ENCODE data around the gene TSPAN18.

The TSPAN18 gene

DNA sequence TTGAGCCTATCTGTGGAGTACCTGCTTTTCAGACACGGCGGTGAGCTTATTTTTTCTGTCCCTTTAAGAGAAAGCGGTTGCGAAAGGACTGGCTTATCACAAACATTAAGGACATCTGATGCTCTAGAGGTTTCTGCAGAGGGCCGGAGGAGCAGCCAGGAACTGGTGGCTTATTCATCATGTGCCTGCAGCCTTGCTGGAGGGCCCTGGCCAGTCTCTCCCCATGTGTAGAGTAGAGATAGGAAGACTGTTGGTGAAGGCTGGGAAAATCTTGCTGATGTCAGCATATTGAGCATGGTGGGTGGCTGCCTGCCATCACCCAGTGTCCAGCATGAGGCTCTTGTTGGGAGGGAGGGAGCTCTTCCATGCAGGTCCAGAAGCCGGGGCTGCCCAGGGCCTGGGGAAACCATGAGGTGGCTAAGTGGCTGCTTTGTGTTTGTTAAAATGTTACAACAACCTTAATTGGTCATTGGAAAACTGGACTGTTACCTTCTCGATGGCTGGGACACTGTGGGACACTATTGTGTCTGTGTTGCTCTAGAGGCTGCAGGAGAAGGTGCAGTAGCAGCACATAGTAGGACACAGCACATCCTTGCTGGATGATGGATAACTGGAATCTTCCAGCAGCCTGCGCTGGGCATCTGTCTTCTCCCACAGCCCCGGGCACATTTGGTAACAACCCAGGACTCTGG, 54.3 kb downstream of the TSPAN18 start:
- no peak for DNase-seq

DNA sequence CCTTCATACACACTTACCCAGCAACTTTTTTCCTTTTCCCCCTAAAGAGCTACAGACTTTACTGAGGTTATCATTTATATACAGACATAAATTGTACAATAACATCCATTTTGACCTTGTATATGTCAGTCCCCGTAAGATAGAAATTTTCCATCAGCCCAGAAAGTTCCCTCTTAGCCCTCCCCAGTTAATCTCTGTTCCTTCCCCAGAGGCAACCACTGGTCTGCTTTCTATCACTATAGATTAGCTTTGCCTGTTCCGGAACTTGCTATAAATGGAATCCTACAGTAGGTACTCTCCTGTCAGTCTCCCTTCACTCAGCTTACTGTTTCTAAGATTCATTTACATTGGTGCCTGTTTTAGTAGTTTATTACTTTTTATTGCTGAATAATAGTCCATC, 54.9 kb downstream of the TSPAN18 start:
- DNase-seq: no peak

DNA sequence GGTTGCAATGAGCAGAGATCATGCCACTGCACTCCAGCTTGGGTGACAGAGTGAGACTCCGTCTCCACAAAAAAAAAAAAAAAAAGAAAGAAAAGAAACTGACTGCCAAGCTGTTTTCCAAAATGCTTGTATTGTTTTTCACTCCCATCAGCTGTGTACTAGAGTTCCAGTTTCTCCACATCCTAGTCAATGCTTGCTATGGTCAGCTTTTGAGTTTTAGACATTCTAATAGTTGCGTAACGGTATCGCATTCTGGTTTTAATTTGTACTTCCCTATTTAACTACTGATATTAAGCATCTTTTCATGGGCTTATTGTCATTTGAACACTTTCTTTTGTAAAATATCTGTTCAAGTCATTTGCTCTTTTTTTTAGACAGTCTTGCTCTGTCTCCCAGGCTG, 55.7 kb downstream of the TSPAN18 start:
- DNase-seq: no peak

DNA sequence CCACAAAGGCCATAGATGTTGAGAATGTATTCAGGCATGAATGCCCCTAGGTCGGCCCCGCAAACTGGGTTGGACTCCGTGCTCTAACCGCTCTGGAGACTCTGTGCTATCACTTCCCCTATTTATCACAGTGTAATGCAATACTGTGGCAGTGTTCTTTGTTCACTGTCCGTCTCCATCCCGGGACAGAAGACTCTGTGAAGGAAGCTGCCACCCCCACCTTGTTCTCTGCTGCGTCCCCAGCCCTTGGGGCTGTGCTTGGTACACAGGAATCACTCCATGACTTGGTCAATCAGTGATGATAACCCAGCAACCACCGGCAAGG, 57.6 kb downstream of the TSPAN18 start:
- no peak for DNase-seq

DNA sequence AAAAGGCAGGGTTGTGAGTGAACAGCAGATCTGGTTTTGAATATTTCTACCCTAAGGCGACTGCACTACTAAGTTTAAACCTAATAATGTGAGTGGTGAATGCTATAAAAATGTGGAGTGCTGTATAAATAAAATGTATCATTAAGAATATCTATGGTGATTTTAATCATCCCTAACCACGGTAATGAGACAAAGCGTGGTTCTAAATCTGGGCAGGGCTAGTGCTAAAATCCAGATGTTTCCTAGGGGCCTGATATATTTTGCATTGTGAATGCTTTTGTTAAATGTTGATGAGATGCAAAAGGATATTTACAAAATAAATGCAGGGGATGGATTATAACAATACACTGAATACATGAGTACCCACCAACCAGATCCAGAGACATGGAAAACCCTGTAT, 58.1 kb downstream of the TSPAN18 start:
- DNase-seq: no peak

DNA sequence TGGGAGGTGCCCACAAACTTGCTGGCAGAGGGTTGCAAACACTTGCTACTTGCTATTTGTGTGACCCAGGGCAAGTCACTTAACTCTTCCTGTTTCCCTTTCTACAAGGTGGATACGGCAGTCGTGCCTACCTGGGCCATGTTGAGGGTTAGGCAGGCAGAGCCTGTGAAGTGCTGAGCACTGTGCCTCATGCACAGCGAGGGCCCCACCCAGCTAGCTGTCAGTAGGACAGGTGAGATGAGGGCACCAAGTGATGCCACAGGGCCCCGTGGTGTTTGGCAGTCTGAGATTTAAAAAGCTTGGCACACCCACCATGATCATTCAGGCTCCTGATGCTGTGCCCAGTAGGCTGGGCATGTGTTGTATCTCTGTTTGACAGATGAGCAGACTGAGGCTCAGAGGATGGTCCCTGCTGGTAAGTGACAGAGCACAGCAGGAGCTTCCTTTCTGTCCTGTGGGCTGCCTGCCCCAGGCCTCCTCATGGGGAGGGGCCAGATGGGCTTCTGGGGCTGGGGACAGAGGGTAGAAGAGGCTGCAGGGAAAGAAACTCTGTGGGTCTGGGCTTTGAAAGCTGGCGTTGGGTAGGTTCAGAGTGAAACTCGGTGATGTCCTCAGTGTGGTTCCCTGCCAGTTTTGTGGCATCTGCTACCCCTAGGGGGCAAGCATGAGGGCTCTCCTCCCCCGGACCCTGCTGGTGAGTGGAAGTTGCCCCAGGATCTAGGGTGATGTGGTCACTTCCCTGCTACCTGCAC, 59.3 kb downstream of the TSPAN18 start:
- DNase-seq: no peak

DNA sequence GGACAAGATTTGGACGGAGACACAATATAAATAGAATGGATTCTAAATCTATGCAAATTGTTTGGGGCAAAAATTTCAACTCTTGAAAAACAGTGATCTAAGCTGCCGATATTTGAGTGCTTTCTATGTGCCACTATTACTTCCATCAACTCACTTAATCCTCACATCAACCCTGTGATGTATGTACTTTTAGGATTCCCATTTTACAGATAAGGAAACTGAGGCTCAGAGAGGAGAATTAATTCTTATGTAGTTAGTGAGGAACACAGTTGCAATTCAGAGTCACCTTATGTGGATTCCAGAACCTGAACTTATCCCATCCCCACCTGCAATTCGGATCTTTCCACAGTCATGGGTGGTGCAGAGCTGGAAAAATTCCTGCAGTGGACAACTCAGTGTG, 60.3 kb downstream of the TSPAN18 start:
- DNase-seq: no peak

DNA sequence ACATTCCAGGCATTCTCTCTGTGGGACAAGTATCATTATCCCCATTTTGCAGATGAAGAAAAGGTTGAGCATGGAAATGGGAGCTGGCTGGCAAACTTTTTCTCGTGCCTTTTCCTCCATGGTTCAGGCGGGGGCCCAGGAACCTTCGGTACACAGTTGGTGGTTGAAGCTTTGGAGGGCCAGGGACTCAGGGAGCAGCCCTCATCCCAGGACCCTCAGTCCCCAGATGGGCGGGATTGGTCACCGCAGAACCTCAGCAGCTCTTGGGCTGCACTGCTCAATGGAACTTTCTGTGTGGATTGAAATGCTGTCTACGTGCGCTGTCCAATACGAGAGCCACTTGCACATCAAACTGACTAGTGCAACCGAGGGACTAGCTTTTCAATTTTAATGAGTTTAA, 61.2 kb downstream of the TSPAN18 start:
- DNase-seq: no peak

DNA sequence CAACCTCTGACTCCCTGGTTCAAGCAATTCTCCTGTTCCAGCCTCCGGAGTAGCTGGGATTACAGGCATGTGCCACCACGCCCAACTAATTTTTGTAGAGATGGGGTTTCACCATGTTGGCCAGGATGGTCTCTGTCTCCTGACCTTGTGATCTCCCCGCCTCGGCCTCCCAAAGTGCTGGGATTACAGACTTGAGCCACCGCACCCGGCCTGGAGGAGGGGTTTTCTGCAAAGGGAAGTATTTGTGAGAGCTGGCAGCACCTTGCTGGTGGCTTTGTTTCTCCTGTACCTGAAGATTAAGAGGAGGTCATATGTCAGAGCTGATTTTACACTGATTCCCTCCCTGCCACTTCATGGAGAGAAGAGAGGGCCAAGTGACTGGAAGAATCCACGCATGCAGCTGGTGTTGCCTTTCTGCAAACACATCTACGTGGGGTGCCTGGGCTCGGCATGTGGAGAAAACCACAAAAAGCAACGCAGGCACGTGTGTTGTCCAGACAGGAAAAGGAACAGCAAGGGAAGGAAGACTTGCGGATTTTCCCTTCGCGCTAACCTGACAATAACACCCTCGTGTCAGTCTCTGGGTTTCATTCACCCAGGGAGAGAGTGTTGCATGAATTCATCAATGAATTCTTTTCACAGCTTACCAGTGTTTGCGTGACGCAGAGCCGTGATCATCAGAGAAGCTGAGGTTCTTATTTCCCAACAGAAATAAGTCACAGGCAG, 61.9 kb downstream of the TSPAN18 start:
- DNase-seq: no peak

DNA sequence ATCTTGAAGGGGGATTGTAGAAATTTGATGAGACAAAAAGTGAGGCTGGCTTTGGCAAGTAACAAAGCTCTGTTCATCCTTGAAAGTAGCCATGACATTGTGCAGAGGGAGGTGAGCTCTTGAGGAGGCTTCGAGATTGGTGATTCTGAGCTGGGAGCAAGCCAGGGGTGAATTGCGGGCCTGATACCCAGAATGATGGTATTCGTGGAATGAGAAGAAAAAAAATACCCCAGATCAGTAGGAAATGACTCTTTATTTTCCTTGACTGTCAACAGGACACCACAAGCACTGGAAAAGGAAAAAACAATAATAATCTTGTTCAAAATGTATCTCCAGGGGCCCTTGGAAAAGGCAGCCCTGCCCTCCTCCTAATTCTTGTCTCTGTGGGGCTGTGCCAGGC, 62.7 kb downstream of the TSPAN18 start:
- DNase-seq: no peak

DNA sequence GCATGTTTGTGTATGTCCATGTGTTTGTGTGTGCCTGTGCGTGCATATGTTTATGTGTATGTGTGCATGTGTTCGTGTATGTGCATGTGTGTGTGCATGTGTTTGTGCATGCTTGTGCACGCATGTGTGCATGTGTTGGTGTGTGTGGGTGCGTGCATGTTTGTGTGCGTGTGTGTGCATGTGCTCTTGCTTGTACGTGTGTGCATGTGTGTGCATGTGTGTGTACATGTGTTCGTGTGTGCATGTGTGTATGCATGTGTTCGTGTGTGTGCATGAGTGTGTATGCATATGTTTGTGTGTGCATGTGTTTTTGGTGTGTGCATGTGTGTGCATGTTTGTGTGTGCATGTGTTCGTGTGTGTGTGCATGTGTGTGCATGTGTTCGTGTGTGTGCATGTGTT, 63.4 kb downstream of the TSPAN18 start:
- no peak for DNase-seq

DNA sequence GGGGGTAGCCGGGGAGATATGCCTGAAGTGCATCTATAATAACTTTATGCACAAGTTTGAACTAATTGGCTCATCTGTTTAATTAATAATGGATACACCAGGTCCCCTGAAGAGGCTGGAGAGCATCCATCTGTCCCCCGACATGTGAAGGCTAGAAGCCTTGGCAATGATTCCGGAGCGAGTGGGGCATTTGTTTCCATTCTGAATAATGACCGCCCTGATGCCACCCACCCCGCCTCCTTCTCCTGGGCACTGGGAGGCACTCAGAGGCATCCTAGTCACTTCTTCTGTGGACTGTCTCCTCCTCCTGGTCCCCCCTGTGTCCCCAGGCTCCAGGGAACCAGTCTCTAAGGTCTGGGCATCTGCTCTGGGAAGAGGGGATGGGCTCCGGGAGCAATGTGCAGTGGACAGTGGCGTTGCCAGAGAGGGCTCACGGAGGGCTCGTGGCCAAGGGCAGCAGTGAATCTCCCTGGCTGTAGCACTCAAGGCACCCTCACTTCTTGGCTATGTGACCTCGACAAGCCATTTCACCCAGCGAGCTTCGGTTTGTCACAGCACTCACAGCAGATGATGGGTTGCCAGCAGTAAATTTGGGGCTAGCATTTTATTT, 64.7 kb downstream of the TSPAN18 start:
- no peak for DNase-seq

DNA sequence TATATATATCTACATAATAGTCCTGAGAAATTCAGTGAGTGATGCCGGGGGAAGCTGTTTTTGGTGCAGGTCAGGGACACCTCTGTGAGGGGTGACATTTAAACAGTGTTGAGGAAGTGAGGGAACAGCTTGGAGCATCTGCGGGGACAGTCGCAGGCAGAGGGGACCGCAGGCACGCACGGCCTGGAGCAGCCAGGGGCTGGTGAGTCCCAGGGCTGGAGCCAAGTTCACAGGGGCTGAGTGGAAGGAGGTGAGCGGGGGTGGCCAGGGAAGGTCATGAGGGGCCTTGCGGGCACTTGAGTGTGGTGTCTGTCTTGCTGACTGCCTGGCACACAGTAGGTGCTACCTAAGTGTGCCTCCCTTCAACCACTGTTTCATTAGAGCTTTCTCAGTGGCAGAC, 65.4 kb downstream of the TSPAN18 start:
- DNase-seq: no peak

DNA sequence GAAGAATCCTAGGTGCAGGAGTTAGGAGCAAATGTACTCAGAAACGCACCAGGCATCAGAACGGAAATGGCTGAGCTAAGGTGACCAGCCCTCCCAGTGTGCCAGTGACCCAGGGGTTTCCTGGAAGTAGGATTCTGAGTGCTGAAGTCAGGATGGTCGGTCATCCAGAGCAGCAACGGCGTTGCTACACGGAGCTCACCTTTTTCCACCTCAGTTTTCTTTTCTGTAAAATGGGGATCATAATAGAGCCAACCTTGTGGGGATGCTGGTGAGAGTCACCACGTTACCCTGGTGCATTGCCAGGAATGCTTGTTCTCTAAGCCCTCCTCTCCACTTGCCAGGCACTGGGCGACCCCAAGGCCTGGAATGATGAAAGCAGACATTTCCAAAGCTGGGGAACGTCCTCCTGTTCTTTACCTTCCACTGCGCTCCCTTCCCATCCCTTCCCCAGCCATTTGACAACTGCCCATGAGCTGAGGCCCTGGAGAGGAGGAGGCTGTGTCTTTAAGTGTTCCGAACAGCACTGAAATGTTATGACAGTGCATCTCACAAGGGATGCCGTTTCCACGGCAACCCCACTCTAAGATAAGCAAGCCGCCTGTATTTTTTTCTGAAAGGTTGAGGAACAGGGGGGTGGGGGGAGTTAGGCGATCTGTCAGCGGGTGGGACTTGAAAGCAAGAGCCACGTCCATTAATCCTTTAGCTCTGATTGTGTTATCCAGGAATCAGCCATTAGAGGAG, 66.8 kb downstream of the TSPAN18 start:
- DNase-seq: no peak

DNA sequence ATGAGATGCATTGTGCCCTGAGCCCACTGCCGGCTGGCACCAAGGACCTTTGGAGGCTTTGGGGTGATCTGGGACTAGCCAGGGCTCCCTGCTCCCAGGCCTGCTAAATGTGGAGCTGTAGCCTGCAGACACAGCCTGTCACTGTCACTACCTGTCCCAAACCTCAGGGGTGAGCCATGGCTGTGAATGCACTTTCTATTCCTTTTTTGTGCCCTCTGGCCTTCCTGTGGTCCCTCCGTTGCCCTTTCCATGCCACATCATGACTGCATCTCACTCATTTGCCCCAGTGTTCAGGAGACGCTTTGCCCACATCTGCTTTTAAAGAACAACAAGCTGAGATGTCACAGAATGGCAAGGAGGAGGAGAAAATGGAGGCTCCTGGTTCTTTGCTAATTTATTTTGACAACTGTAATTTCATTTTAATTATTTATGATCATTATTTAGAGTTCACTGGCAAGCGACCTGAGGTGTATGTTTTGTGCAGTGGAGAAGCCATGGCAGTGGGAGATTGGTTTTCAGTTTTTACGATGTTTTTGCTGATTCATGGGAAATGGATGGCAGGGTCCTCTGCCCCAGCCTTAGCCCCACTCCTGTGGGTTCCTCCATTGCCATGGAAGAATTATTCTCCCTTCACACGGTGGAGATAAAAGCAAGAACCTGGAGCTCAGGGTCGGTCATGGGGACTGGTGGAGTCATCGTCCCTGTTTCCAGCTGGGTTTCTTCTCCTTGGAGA, 69.2 kb downstream of the TSPAN18 start:
- no peak for DNase-seq

DNA sequence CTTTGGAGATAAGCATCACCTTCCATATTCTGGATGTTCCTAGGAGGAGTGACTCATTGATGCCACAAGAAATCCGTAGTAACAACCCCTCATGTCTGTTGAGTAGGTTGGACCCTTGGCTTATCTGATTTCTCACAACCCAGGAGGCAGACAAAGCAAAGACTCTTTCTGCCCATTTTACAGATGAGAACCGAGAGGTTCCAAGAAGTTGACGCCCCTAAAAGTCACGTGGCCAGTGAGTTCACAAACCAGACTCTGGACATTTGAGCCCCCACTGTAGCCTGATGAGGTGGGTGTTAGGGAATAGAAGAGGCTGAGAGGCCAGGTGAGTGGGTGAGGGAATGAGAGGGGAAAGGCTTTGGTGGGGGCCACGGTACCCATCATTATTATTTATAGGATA, 70.3 kb downstream of the TSPAN18 start:
- DNase-seq: no peak

DNA sequence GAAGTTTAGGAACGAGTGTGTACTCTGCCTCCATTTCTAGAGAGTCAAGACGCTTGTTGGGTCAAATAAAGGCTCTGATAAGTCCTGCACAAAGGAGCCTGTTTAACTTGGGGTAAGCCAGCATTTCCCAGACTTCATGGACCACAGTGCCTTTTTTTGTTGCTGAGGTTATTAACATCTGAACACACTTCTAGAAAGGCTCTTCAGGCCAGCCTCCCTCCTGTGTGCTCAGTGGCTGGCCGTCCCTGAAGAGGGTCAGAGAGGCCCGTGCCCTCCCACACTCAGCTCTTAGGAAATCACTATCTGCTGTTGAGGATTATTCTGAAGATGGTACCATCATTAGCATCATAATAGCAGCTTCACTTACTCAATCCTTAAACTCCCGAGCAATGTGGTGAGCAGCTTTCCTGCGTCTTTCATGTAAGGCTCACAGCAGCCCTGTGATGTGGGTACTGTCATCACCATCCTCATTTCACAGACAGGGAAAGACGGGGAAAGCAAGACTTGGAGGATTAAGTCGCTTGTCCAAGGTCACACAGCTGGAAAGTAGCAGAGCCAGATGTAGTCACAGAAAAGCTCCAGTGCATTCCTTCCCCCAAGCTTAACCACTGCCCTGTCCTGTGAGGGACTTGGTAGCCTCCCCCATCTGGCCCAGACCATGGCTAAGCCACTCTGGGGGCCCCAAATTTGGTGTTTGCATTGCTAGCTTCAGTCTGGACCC, 71.3 kb downstream of the TSPAN18 start:
- no peak for DNase-seq

DNA sequence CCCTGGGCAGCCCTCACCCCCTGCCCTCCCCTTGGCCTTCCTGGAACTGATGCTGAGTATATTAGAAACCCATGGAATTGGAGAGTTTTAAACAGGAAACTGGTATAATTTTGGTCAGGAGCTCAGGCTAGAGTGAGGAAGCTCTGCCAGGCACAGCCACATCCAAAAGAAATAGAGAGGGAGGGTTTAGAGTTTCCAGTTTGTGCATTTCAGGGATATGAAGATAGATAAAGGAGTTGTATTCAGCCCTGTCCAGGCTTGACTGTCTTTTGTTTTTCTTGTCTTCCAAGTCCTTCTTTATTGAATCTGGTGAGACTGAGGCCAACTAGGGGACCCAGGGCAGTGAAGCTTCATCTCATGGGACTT, 71.8 kb downstream of the TSPAN18 start:
- DNase-seq: no peak

DNA sequence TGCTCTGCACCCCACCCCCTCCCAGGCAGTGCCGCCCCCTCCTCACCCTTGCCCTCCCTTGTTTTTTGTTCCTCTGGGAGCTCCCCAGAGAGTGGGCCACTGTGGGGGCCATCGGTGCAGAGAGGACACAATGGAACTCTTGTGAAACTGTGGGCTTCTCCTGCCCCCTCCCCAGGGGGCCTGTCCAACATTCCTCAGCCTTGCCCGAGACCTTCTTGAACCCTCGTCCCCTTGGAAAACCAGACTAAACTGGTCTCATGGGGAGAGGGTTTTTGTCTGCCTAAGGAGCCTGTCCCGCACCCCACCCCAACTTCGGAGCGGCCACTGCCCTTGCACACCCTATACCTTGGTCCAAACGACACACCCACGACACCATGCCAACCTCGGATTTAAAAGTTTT, 72.2 kb downstream of the TSPAN18 start:
- no peak for DNase-seq

DNA sequence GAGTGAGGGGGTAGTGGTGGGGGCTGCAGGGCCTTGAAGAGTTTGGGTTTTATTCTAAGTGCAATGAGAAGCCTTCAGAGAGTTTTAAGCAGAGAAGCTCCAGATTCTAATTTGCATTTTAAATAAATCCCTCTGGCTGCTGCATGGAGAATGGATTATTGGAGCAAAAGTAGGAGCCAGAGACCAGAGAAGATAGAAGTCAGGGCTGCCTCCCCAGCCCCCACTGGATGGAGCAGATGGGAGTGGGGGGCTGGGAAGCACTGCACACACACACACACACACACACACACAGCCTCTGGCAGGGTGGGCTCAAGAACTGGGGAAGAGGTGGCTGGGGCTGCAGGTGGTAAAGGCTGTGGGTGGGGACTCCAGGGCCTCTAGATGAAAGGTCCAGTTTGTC, 75.6 kb downstream of the TSPAN18 start:
- DNase-seq: no peak

DNA sequence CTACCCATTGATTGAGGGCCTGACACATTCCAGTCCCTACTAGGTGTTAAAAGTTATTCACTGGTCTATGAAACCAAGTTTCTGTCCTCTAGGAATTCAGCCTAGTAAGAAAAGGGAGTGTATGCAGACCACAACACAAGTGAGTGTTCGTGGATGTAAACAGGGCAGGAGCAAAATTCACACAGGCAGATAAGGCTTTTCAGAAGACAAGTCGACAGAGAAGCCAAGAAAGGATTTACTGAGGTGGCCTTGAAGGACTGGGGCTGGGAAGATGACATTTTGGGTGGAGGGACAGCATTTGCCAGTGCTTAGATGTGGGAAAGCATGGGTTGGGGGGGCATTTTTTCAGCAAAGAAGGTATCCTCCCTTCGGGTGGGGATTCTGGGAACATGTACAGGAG, 76.2 kb downstream of the TSPAN18 start:
- DNase-seq: no peak
